ENCODE results near the gene PTX4.

PTX4 gene

GRCh38 chr16:1530349-1530882 lies 41.7 kb upstream of the PTX4 start:
- H3K4me3 ChIP-seq (ENCODE audit: control insufficient read depth, low read depth, low read length): no peak overlapping the region
- DNase-seq (ENCODE audit: low read depth): no peak
- TF ChIP-seq CTCF (conservative IDR thresholded peaks at IDR 0.05; ENCODE audit: control insufficient read depth, insufficient read depth, low read depth, low read length): no peak

- no peak overlapping the region for H3K4me3 ChIP-seq (ENCODE audit: control insufficient read depth, low read depth, low read length)
- TF ChIP-seq CTCF (conservative IDR thresholded peaks at IDR 0.05; ENCODE audit: control insufficient read depth, insufficient read depth, low read depth, low read length): no peak
- DNase-seq (ENCODE audit: low read depth): no peak
These were observed 40.3 kb upstream of the PTX4 start for GRCh38 chr16:1528921-1529537.

GRCh38 chr16:1527836-1528811 lies 39.4 kb upstream of the PTX4 start:
- DNase-seq (ENCODE audit: low read depth): peak; percentile 64
- no peak for TF ChIP-seq CTCF (conservative IDR thresholded peaks at IDR 0.05; ENCODE audit: control insufficient read depth, insufficient read depth, low read depth, low read length)
- no peak overlapping the region for H3K4me3 ChIP-seq (ENCODE audit: control insufficient read depth, low read depth, low read length)

- DNase-seq (ENCODE audit: low read depth): no peak
- no peak for TF ChIP-seq CTCF (conservative IDR thresholded peaks at IDR 0.05; ENCODE audit: control insufficient read depth, insufficient read depth, low read depth, low read length)
- no peak overlapping the region for H3K4me3 ChIP-seq (ENCODE audit: control insufficient read depth, low read depth, low read length)
These were observed 38.1 kb upstream of the PTX4 start for GRCh38 chr16:1526608-1527555.

- DNase-seq (ENCODE audit: low read depth): no peak
- H3K4me3 ChIP-seq (ENCODE audit: control insufficient read depth, low read depth, low read length): no peak overlapping the region
- TF ChIP-seq CTCF (conservative IDR thresholded peaks at IDR 0.05; ENCODE audit: control insufficient read depth, insufficient read depth, low read depth, low read length): no peak
These were observed 37.3 kb upstream of the PTX4 start for GRCh38 chr16:1525871-1526607.

Measured in fibroblast of mammary gland (primary cell).